Kidney epithelial cell (primary cell): ENCODE results near the gene THEM5. TPM values are rescaled to one million over a fixed set of nuclear protein-coding genes. Genes with fewer than 3 reads are reported as not detected.

Experiments
- DNase-seq: peaks from one replicate; pipeline ENCODE4 v3.0.0-alpha.2; 2010; ENCODE audit warnings: low read depth
- H3K27me3 ChIP-seq: 2 replicates; pipeline ENCODE4 v1.6.0; 2011; ENCODE audit warnings: low read length; ENCODE audit not compliant: control insufficient read depth, insufficient read depth
- H3K36me3 ChIP-seq: 2 replicates; pipeline ENCODE4 v1.5.1; 2011; ENCODE audit warnings: low read length; ENCODE audit not compliant: control insufficient read depth, insufficient read depth
- H3K4me3 ChIP-seq: 2 replicates; pipeline ENCODE4 v1.5.1; 2011; ENCODE audit warnings: low read depth, mild to moderate bottlenecking, control low read depth, low read length
- CTCF ChIP-seq: IDR thresholded peaks from 2 replicates; pipeline ENCODE4 v1.5.1; 2011; ENCODE audit warnings: mild to moderate bottlenecking, moderate library complexity, low read length, control low read depth, inconsistent platforms; ENCODE audit not compliant: insufficient read depth, poor library complexity, severe bottlenecking
- total RNA-seq: library from RNA; depleted of rRNA; stranded (reverse); fragments of >200 nt; gene quantifications from 2 replicates; pipeline ENCODE4 v1.2.3, GENCODE V29; 2015

THEM5 gene
- total RNA-seq, 1 donor from 2014 or later, result not detected

GRCh38 chr1:151801310-151801820 is 52.1 kb downstream of the THEM5 start:
- no peak for TF ChIP-seq CTCF
- DNase-seq, result no peak
- peaks cover 45% of the 10 kb centered on the region for H3K27me3 ChIP-seq
- no peaks in the 10 kb centered on the region for H3K36me3 ChIP-seq
- H3K4me3 ChIP-seq, result no peak overlapping the region

- H3K4me3 ChIP-seq, result no peak overlapping the region
- no peak for DNase-seq
- H3K36me3 ChIP-seq, result no peaks in the 10 kb centered on the region
- H3K27me3 ChIP-seq, result peaks cover 42% of the 10 kb centered on the region
- no peak for TF ChIP-seq CTCF
Observed at GRCh38 chr1:151800830-151801229, 52.7 kb downstream of the THEM5 start.

GRCh38 chr1:151799179-151800022 is 54.1 kb downstream of the THEM5 start:
- Histone ChIP-seq H3K4me3 (no peak overlapping the region), H3K36me3 (no peaks in the 10 kb centered on the region), H3K27me3 (peaks cover 36% of the 10 kb centered on the region)
- TF ChIP-seq CTCF, result no peak
- no peak for DNase-seq

GRCh38 chr1:151798571-151798970 is 54.9 kb downstream of the THEM5 start:
- no peak for DNase-seq
- peaks cover 29% of the 10 kb centered on the region for H3K27me3 ChIP-seq
- no peaks in the 10 kb centered on the region for H3K36me3 ChIP-seq
- no peak for TF ChIP-seq CTCF
- no peak overlapping the region for H3K4me3 ChIP-seq

Other genes with a start within 250 kb of the THEM5 start
- 18.1 and 18.8 TPM in 2 replicates for gene SNX27, start 241.7 kb downstream of the THEM5 start, total RNA-seq
- not detected in 2 replicates for gene CELF3, start 136.9 kb downstream of the THEM5 start, total RNA-seq
- not detected in 2 replicates for gene RIIAD1, start 132.2 kb downstream of the THEM5 start, total RNA-seq
- gene MRPL9, start 90.2 kb downstream of the THEM5 start, total RNA-seq, result 92.1 and 119 TPM in 2 replicates
- 12.0 and 14.7 TPM in 2 replicates for gene TDRKH, start 63.2 kb downstream of the THEM5 start, total RNA-seq
- not detected in 2 replicates for gene LINGO4, start 48.3 kb downstream of the THEM5 start, total RNA-seq
- gene RORC, start 21.9 kb downstream of the THEM5 start, total RNA-seq, result 0.17 TPM in 1 of 2 replicates, not detected in the other
- 0.55 and 1.3 TPM in 2 replicates for gene C2CD4D, start 13.9 kb downstream of the THEM5 start, total RNA-seq
- gene THEM4, start 55.8 kb upstream of the THEM5 start, total RNA-seq, result 15.4 and 21.7 TPM in 2 replicates
- 207 and 230 TPM in 2 replicates for gene S100A10, start 140.1 kb upstream of the THEM5 start, total RNA-seq
- gene S100A11, start 183.3 kb upstream of the THEM5 start, total RNA-seq, result 826 and 967 TPM in 2 replicates
- gene TCHHL1, start 235.4 kb upstream of the THEM5 start, total RNA-seq, result not detected in 2 replicates